GM23248 (cell line): ENCODE results near the gene KISS1R. TPM values are rescaled to one million over a fixed set of nuclear protein-coding genes. Genes with fewer than 3 reads are reported as not detected.

Source experiments
- DNase-seq: peaks from one replicate; pipeline ENCODE4 v3.0.0-alpha.2; 2015
- H2AFZ ChIP-seq: fragments of 200-600 bp; sonication (generic); 2 replicates; pipeline ENCODE4 v1.6.1; 2016; ENCODE audit warnings: antibody characterized with exemption
- H3F3A ChIP-seq: fragments of 200-600 bp; sonication (generic); 2 replicates; pipeline ENCODE4 v1.6.1; 2016; ENCODE audit warnings: mild to moderate bottlenecking, antibody characterized with exemption, mixed run types; ENCODE audit not compliant: insufficient read depth
- H3K27ac ChIP-seq: fragments of 200-600 bp; sonication (generic); 2 replicates; pipeline ENCODE4 v1.5.1; 2016; ENCODE audit warnings: mild to moderate bottlenecking
- H3K27me3 ChIP-seq: fragments of 200-600 bp; sonication (generic); replicated peaks from 2 replicates; pipeline ENCODE4 v1.6.1; 2016; ENCODE audit warnings: mild to moderate bottlenecking; ENCODE audit not compliant: insufficient read depth
- H3K36me3 ChIP-seq: fragments of 200-600 bp; sonication (generic); 2 replicates; pipeline ENCODE4 v1.6.1; 2016; ENCODE audit warnings: low read depth, mild to moderate bottlenecking
- H3K4me1 ChIP-seq: fragments of 200-600 bp; sonication (generic); 2 replicates; pipeline ENCODE4 v1.6.1; 2016; ENCODE audit warnings: mild to moderate bottlenecking; ENCODE audit not compliant: insufficient read depth
- H3K4me2 ChIP-seq: fragments of 200-600 bp; sonication (generic); one replicate; pipeline ENCODE4 v1.6.1; 2016; ENCODE audit warnings: mild to moderate bottlenecking; ENCODE audit not compliant: unreplicated experiment
- H3K4me3 ChIP-seq: fragments of 200-600 bp; sonication (generic); 2 replicates; pipeline ENCODE4 v1.5.1; 2016; ENCODE audit warnings: mild to moderate bottlenecking
- H3K79me2 ChIP-seq: fragments of 200-600 bp; sonication (generic); 2 replicates; pipeline ENCODE4 v1.6.1; 2016; ENCODE audit warnings: mild to moderate bottlenecking; ENCODE audit not compliant: insufficient read depth
- H3K9ac ChIP-seq: fragments of 200-600 bp; sonication (generic); 2 replicates; pipeline ENCODE4 v1.6.1; 2016; ENCODE audit warnings: mild to moderate bottlenecking
- H3K9me2 ChIP-seq: fragments of 200-600 bp; sonication (generic); 2 replicates; pipeline ENCODE4 v1.6.1; 2016; ENCODE audit warnings: mixed run types, mild to moderate bottlenecking, moderate library complexity; ENCODE audit not compliant: insufficient read depth
- H3K9me3 ChIP-seq: fragments of 200-600 bp; sonication (generic); one replicate; pipeline ENCODE4 v1.6.1; 2017; ENCODE audit warnings: low read depth
- H4K20me1 ChIP-seq: fragments of 200-600 bp; sonication (generic); 2 replicates; pipeline ENCODE4 v1.6.0; 2016; ENCODE audit not compliant: insufficient read depth
- EZH2 ChIP-seq: fragments of 200-600 bp; sonication (generic); IDR thresholded peaks from 2 replicates; pipeline ENCODE4 v1.6.1; 2018; ENCODE audit warnings: antibody characterized with exemption, mild to moderate bottlenecking; ENCODE audit not compliant: insufficient read depth, poor library complexity, severe bottlenecking
- EZH2phosphoT487 ChIP-seq: fragments of 200-600 bp; sonication (generic); IDR thresholded peaks from 2 replicates; pipeline ENCODE4 v1.6.1; 2018; ENCODE audit warnings: antibody characterized with exemption, moderate library complexity, mild to moderate bottlenecking, low read depth; ENCODE audit not compliant: insufficient read depth
- WGBS, 2 experiments: methylation state at CpG; one replicate each; pipeline ENCODE4 v1.1.6; 2015 to 2017; ENCODE audit warnings: low lambda C conversion rate in 2 of 2, low coverage in 1 of 2; ENCODE audit errors: missing lambda C conversion rate in 2 of 2; 5-methylcytosine and 5-hydroxymethylcytosine counted together
- in situ Hi-C: fragments of 300-500 bp; cut with MboI; formaldehyde crosslinking; loops from 2 replicates; pipeline ENCODE4 v1.15.0; 2020
- polyA plus RNA-seq: library from polyadenylated mRNA; unstranded; fragments of >200 nt; fragmentation: Nextera tagmentation; extraction: Ambion mirVana; gene quantifications from 2 replicates; pipeline ENCODE4 v1.2.1, GENCODE V29; 2016
- total RNA-seq: library from RNA; depleted of rRNA; stranded (reverse); fragments of >200 nt; shearing (Covaris generic); gene quantifications from 2 replicates; pipeline ENCODE4 v1.2.3, GENCODE V29; 2014

The KISS1R gene
- total and polyA plus RNA-seq, 2 experiments from 2014 or later, result not detected

DNA sequence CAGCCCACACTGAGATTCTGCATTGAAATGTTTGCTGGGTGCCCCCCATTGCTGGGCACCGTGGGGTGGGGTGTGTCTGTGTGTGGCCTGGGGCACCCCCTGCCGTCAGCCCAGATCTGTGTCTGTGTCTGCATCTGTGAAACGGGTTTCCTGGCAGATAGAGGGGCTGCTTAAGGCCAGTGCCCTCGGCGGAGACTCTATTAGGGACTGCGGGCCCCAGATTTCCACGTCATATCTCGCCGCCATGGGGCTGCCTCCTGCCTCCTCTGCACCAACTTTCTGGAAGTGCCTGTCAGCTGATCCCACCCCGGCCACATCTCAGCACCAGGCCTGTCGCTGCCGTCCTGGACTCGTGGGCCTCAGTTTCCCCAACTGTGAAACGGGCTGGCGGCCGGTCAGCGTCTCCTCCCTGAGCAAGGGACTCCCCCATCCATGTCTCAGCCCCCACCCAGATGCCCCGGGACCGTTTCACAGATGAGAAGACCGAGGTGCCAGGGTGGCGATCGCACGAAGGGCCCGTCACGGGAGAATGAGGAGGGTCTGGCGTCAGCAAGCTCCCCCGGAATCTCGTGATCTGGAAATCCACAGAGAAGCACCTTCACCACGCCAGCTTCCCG is 30.1 kb downstream of the KISS1R start:
- Histone ChIP-seq H3K9ac (no peak overlapping the region), H3K79me2 (peaks cover 90% of the 10 kb centered on the region), H3K4me1 (peaks cover 8% of the 10 kb centered on the region; the same call in 1 of the 2 replicates), H3K27me3 (no peaks in the 10 kb centered on the region), H3K9me2 (no peaks in the 10 kb centered on the region), H3K27ac (no peak overlapping the region), H3F3A (no peaks in the 10 kb centered on the region), H3K9me3 (no peaks in the 10 kb centered on the region), H3K4me3 (no peak overlapping the region), H4K20me1 (no peaks in the 10 kb centered on the region), H3K4me2 (no peak overlapping the region), H3K36me3 (no peaks in the 10 kb centered on the region; the same call in 1 of the 2 replicates), H2AFZ (no peak overlapping the region)
- no peak for TF ChIP-seq EZH2phosphoT487
- no peak for TF ChIP-seq EZH2
- WGBS, 2 experiments, result 94 to 96% methylated on average over 24 to 30 of the region's 30 CpGs
- in situ Hi-C loops, result no loop called here
- no peak for DNase-seq

DNA sequence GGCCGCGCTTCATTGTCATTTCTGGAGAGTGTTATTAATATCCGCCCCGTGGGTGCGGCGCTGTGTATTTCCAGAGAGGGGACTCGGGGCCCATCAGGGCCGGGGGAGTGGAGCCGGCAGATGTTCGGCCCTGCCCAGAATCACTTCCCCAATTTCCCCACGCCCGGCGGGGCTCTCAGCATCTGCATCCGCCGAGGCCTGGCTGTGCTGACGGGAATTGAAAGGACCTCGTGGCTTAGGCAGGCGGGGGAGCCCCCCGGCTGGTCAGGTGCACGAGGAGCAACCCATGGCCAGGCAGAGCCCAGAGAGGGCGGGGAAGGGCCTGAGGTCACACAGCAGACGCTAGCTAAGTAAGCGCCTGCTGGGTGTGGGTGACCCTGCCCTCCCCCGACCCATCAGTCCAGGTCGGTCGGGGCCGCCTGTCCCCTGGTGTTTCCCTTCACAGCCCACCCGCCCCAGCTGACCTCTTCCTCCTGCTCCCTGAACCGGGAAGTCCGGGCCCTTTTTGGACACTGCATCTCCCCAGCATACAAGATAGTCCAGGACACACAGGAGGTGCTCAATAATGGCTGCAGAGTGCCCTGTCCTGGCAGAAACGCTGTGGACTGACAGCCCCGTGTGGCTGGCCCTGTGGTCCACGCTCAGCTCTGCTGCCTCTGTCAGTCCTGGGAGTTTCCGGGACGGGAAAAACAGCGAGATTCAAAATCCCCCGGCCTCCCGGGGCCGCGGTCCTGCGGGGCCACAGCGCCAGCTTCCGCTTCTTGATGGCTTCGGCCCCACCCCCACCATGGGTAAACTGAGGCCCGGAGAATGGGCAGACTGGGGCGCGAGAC is 30.8 kb downstream of the KISS1R start:
- Histone ChIP-seq H3K4me2 (no peak overlapping the region), H3K9me2 (no peaks in the 10 kb centered on the region), H3K9ac (no peak overlapping the region), H3F3A (no peaks in the 10 kb centered on the region), H3K27me3 (no peaks in the 10 kb centered on the region), H2AFZ (no peak overlapping the region), H4K20me1 (no peaks in the 10 kb centered on the region), H3K9me3 (no peaks in the 10 kb centered on the region), H3K4me3 (no peak overlapping the region), H3K27ac (no peak overlapping the region), H3K36me3 (no peaks in the 10 kb centered on the region), H3K79me2 (peaks cover 90% of the 10 kb centered on the region), H3K4me1 (peaks cover 13% of the 10 kb centered on the region; the same call in 1 of the 2 replicates)
- DNase-seq, result no peak
- 93 to 96% methylated on average over 42 to 47 of the region's 47 CpGs for WGBS, 2 experiments
- in situ Hi-C loops, result no loop called here
- TF ChIP-seq EZH2phosphoT487, result no peak
- no peak for TF ChIP-seq EZH2

DNA sequence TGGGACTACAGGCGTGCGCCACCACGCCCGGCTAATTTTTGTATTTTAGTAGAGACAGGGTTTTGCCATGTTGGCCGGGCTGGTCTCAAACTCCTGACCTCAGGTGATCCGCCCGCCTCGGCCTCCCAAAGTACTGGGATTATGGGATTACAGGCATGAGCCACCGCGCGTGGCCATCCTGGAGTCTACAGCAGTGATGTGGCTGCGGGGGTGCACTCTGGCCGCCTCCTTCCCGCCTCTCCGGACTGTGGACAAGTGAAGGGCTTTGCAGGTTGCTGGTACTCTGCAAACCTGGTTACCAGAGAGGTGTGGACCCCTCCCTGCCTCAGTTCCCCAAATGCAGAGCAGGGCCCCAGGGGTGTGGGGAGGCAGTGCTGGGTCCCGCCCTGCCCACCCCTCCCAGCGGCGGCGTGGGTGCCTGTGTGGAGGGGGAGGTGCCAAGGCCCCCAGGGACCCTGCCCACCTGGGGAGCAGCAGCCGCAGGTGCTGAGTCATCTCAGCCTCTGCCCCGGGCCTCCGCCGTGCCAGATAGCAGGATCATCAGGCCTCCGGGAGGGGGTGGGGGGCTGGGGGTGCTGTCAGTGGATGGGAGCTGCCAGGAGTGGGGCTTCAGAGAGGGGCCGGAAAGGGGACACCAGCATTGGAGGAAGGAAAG is 31.8 kb downstream of the KISS1R start:
- TF ChIP-seq EZH2, result no peak
- no peak for TF ChIP-seq EZH2phosphoT487
- Histone ChIP-seq H3K4me2 (no peak overlapping the region), H3K27ac (no peak overlapping the region), H3F3A (no peaks in the 10 kb centered on the region), H3K4me1 (peaks cover 15% of the 10 kb centered on the region; the same call in 1 of the 2 replicates), H3K36me3 (no peaks in the 10 kb centered on the region), H3K9me3 (no peaks in the 10 kb centered on the region), H3K9ac (no peak overlapping the region), H3K4me3 (no peak overlapping the region), H3K9me2 (no peaks in the 10 kb centered on the region), H2AFZ (no peak overlapping the region), H3K27me3 (no peaks in the 10 kb centered on the region), H4K20me1 (no peaks in the 10 kb centered on the region), H3K79me2 (peaks cover 90% of the 10 kb centered on the region)
- 92 to 96% methylated on average over 17 to 25 of the region's 25 CpGs for WGBS, 2 experiments
- no peak for DNase-seq
- in situ Hi-C loops, result no loop called here

DNA sequence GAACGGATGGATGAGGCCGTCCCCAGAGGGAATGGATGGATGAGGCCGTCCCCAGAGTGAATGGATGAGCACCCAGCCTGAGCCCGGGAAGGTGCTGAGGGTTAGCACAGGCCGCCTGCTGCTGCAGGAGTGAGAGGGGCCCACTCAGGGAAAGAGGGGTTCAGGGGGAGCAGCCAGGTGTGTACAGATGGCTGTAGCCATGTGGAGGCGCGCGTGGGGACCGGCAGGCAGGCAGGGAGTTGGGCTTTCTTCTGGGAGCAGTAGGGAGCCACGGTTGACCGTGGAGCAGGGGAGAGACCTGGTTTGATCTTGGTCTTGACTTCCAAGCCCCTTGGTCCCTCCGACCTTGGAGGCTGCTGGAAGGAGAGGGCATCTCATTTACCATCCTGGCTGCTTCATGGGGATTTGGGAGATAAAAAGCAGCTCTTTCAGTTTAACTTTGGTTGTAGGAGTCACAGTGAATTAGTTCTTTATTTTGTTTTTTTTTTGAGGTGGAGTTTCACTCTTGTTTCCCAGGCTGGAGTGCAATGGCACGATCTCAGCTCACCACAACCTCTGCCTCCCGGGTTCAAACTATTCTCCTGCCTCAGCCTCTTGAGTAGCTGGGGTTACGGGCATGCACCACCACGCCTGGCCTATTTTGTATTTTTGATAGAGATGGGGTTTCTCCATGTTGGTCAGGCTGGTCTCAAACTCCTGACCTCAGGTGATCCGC is 33.4 kb downstream of the KISS1R start:
- Histone ChIP-seq H3K9ac (no peak overlapping the region), H3K27me3 (no peaks in the 10 kb centered on the region), H3K4me1 (peaks cover 15% of the 10 kb centered on the region; the same call in 1 of the 2 replicates), H4K20me1 (no peaks in the 10 kb centered on the region), H3K36me3 (no peaks in the 10 kb centered on the region), H3K9me3 (no peaks in the 10 kb centered on the region), H2AFZ (no peak overlapping the region), H3K79me2 (peaks cover 90% of the 10 kb centered on the region), H3K9me2 (no peaks in the 10 kb centered on the region), H3K4me2 (no peak overlapping the region), H3K4me3 (no peak overlapping the region), H3F3A (no peaks in the 10 kb centered on the region), H3K27ac (no peak overlapping the region)
- DNase-seq, result no peak
- no peak for TF ChIP-seq EZH2phosphoT487
- no peak for TF ChIP-seq EZH2
- 88 to 89% methylated on average over 14 to 17 of the region's 17 CpGs for WGBS, 2 experiments
- in situ Hi-C loops, result no loop called here
